Esophagus squamous epithelium (tissue), 5 donors: Measurements from ENCODE around the gene RAB6A. TPM values are rescaled to one million over a fixed set of nuclear protein-coding genes. Genes with fewer than 3 reads are reported as not detected.

ENCODE experiments used
- DNase-seq: peaks from one replicate; lab custom pipeline; 2025; lab: John Stamatoyannopoulos, UW
- H3K27ac ChIP-seq, 4 donors: fragments of 200-600 bp; sonication (generic); one replicate each; pipeline ENCODE4 v1.5.1; 2016 to 2019; ENCODE audit warnings: mild to moderate bottlenecking in 1 of 4
- H3K27me3 ChIP-seq, 4 donors: fragments of 200-600 bp; sonication (generic); 1 replicate in 3 of 4; 2 replicates in 1 of 4; pipeline versions ENCODE4 v1.5.1 to v1.6.0; 2017 to 2021; ENCODE audit warnings: antibody characterized with exemption in 1 of 4
- H3K36me3 ChIP-seq, 3 donors: fragments of 200-600 bp; sonication (generic); one replicate each; pipeline ENCODE4 v1.5.1; 2016 to 2019
- H3K4me1 ChIP-seq, 3 donors: fragments of 200-600 bp; sonication (generic); one replicate each; pipeline ENCODE4 v1.5.1; 2017 to 2019
- H3K4me3 ChIP-seq, 4 donors: fragments of 200-600 bp; sonication (generic); 1 replicate in 3 of 4; 2 replicates in 1 of 4; pipeline ENCODE4 v1.5.1; 2016 to 2019; ENCODE audit warnings: mild to moderate bottlenecking in 2 of 4, moderate library complexity in 1 of 4
- H3K9me3 ChIP-seq, 3 donors: fragments of 200-600 bp; sonication (generic); one replicate each; pipeline ENCODE4 v1.5.1; 2016 to 2019
- POLR2A ChIP-seq, 4 donors: fragments of 450-650 bp; IDR thresholded peaks; one replicate each; pipeline ENCODE4 v1.6.1; 2017; ENCODE audit warnings: antibody characterized with exemption in 4 of 4, mild to moderate bottlenecking in 4 of 4, moderate library complexity in 3 of 4
- WGBS, 2 donors: methylation state at CpG; one replicate each; pipeline ENCODE4 v1.1.5; 2018; 5-methylcytosine and 5-hydroxymethylcytosine counted together
- intact Hi-C: fragments of 100-400 bp; cut with DNase I; formaldehyde crosslinking; loops from one replicate; pipeline ENCODE4 v1.15.0; 2022
- total RNA-seq, 4 donors: library from RNA; depleted of rRNA; stranded (reverse); fragments of >200 nt; gene quantifications; one replicate each; pipeline ENCODE4 v1.1.0, GENCODE V29; 2016
- TF ChIP-seq, protein P1 (sequence below), 6 experiments: fragments of 450-650 bp in 4 of 6; fragments of 200-600 bp in 2 of 6; sonication (generic) in 2 of 6; IDR thresholded peaks; one replicate each; pipeline ENCODE4 v1.5.1; 2016 to 2019; ENCODE audit warnings: antibody characterized with exemption in 6 of 6, mild to moderate bottlenecking in 4 of 6, moderate library complexity in 4 of 6
- donor health status: DM: yes; HTN: yes; CAD: no.

Gene RAB6A
- total RNA-seq, 4 donors from 2014 or later: 115 to 234 (median 161) TPM

DNA sequence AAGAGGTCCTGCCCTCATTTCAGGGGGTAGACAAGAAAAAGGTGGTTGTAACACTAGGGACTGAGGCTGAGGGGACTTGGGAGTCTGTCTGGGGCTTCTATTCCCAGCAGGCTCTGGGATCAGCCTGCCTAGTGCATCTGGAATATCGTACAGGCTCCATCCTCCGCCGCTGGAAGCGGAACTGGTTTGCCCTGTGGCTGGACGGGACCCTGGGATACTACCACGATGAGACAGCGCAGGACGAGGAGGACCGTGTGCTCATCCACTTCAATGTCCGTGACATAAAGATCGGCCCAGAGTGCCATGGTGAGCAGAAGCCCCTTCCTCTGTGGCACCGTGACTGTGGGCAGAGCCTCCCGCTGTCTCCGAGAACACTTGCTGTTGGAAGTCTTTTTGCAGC lies 110.5 kb downstream of the RAB6A start:
- intact Hi-C loops: loop anchor here (10.0 kb wide), 1 partner anchor 246 kb away; no protein-coding TSS in a partner anchor
- Histone ChIP-seq H3K27ac (no peak overlapping the region), H3K4me1 (peaks cover 8 to 16% (median 9%) of the 10 kb centered on the region in 3 donors), H3K27me3 (peaks cover 0 to 23% (median 0%) of the 10 kb centered on the region in 4 donors), H3K9me3 (no peaks in the 10 kb centered on the region), H3K36me3 (no peaks in the 10 kb centered on the region), H3K4me3 (no peak overlapping the region)
- DNase-seq: no peak
- WGBS, 2 donors: 83 to 93% methylated on average over 14 of the region's 14 CpGs
- no peak for TF ChIP-seq POLR2A (IDR thresholded peaks at IDR 0.05)
- TF ChIP-seq, protein P1, sequence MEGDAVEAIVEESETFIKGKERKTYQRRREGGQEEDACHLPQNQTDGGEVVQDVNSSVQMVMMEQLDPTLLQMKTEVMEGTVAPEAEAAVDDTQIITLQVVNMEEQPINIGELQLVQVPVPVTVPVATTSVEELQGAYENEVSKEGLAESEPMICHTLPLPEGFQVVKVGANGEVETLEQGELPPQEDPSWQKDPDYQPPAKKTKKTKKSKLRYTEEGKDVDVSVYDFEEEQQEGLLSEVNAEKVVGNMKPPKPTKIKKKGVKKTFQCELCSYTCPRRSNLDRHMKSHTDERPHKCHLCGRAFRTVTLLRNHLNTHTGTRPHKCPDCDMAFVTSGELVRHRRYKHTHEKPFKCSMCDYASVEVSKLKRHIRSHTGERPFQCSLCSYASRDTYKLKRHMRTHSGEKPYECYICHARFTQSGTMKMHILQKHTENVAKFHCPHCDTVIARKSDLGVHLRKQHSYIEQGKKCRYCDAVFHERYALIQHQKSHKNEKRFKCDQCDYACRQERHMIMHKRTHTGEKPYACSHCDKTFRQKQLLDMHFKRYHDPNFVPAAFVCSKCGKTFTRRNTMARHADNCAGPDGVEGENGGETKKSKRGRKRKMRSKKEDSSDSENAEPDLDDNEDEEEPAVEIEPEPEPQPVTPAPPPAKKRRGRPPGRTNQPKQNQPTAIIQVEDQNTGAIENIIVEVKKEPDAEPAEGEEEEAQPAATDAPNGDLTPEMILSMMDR (IDR thresholded peaks at IDR 0.05): no peak

DNA sequence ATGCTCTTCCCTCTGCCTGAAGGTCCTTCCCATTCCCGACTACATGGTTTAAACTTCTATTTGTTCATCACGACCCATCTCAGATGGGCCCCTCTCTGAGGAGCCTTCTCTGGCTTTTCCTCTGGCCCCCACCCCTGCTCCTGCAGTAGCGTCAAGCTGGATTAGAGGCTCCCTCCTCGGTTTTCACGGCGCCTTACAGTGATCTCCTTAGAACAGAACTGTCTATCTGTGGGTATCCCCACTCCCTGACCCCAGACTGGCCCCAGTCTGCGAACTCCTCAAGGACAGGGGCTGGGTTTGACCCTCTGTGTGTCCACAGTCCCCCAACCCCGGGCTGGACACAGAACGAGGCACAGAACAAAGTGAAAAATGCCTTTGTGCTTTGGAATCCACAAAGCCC lies 111.7 kb downstream of the RAB6A start:
- WGBS, 2 donors: 70 to 82% methylated on average over 7 of the region's 9 CpGs
- H3K27me3 ChIP-seq: peaks cover 0 to 32% (median 0%) of the 10 kb centered on the region in 4 donors
- intact Hi-C loops: no loop called here
- no peaks in the 10 kb centered on the region for H3K9me3 ChIP-seq
- H3K4me1 ChIP-seq: peaks cover 8 to 16% (median 9%) of the 10 kb centered on the region in 3 donors
- H3K27ac ChIP-seq: no peak overlapping the region
- no peak for TF ChIP-seq POLR2A (IDR thresholded peaks at IDR 0.05)
- TF ChIP-seq, protein P1 (IDR thresholded peaks at IDR 0.05): no peak
- no peak for DNase-seq
- no peaks in the 10 kb centered on the region for H3K36me3 ChIP-seq
- no peak overlapping the region for H3K4me3 ChIP-seq

DNA sequence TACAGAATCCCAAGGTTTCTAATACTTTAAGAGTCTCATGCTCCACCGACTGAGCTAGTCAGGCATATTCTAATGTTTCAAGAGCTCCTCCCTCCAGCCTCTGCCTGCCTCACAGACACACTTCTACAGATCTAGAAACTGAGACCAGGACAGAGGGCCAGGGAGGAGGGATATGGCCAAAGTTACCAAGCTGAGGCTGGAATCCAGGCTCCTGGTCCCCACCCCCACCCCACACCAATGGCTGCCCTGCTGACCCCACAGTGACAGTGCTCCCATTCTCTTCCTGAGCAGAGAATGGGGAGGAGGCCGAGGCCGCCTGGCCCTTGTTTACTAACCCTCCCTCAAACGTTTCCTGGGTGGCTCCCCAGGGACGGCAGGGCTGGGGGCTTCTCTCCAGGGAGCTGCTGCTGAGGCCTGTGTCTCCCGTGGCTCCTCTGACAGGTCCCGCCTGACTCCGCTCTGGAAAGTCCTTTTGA lies 112.3 kb downstream of the RAB6A start:
- no peak for TF ChIP-seq POLR2A (IDR thresholded peaks at IDR 0.05)
- TF ChIP-seq, protein P1 (IDR thresholded peaks at IDR 0.05): no peak
- no peak for DNase-seq
- H3K27ac ChIP-seq: no peak overlapping the region
- intact Hi-C loops: no loop called here
- H3K36me3 ChIP-seq: no peaks in the 10 kb centered on the region
- 43 to 70% methylated on average over 1 of the region's 8 CpGs for WGBS, 2 donors
- H3K9me3 ChIP-seq: no peaks in the 10 kb centered on the region
- peaks cover 8 to 16% (median 9%) of the 10 kb centered on the region in 3 donors for H3K4me1 ChIP-seq
- peaks cover 0 to 38% (median 0%) of the 10 kb centered on the region in 4 donors for H3K27me3 ChIP-seq
- H3K4me3 ChIP-seq: no peak overlapping the region

DNA sequence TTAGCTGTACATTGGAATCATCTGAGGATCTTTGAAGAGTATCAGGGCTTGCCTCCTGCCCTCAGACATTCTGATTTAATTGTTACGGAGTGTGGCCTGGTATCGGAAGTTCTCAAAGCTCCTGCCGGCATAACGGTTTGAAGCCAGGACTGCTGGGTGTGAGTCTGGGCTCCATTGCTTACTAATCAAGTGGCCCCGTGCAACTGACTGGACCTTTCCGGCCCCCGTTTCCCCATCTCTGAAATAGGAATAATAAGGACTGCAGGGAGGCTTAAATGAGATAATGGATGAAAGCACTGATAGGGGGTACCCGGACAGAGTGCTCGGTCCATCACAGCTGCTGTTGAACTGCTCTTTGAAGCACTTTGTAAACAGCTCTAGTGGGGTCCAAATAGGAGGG lies 112.8 kb downstream of the RAB6A start:
- no peaks in the 10 kb centered on the region for H3K36me3 ChIP-seq
- intact Hi-C loops: no loop called here
- no peak overlapping the region for H3K27ac ChIP-seq
- TF ChIP-seq, protein P1 (IDR thresholded peaks at IDR 0.05): no peak
- no peak for TF ChIP-seq POLR2A (IDR thresholded peaks at IDR 0.05)
- no peak for DNase-seq
- H3K27me3 ChIP-seq: peaks cover 0 to 38% (median 0%) of the 10 kb centered on the region in 4 donors
- peak overlapping the region in 1 of 4 donors; percentile 59 for H3K4me3 ChIP-seq
- WGBS, 2 donors: 91 to 93% methylated on average over 9 of the region's 9 CpGs
- no peaks in the 10 kb centered on the region for H3K9me3 ChIP-seq
- H3K4me1 ChIP-seq: peaks cover 8 to 16% (median 9%) of the 10 kb centered on the region in 3 donors

DNA sequence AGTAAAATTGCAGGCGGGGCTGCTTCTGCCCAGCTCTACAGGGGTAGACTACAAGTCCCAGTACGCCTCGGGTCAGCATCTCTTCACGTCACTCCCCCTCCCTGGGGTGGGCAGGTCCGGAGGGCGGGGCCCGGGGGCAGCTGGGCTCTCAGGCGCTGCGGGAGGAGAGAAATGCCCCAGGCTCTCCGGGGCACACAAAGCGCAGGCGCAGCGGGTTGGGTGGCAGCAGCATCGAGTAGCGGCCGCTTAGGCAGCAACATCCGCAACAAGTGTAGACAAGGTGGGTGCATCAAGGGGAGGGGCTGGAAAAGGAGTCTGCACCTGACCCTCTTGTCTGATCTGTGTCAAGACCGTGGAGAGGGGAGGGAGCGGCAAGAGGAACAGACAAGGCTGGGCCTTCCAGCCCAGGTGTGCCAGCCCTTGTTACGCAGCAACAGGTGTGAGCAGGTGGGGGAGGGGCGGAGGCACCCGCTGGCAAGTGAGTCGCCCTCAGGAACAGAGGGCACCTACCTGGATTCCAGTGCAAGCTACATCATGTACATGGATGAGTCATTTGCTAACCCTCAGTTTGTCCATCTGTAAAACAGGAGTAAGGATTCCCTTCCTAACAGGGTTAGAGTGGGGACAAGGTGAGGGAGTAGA lies 113.3 kb downstream of the RAB6A start:
- Histone ChIP-seq H3K9me3 (no peaks in the 10 kb centered on the region), H3K4me1 (peaks cover 8 to 16% (median 9%) of the 10 kb centered on the region in 3 donors), H3K36me3 (no peaks in the 10 kb centered on the region), H3K27ac (peak overlapping the region in 1 of 4 donors; percentile 28), H3K4me3 (peak overlapping the region in 3 of 4 donors; percentile 28 to 59 (median 30)), H3K27me3 (peaks cover 0 to 38% (median 0%) of the 10 kb centered on the region in 4 donors)
- TF ChIP-seq, protein P1 (IDR thresholded peaks at IDR 0.05): no peak
- TF ChIP-seq POLR2A (IDR thresholded peaks at IDR 0.05): peak in 1 of 4 donors; percentile 25
- 11 to 14% methylated on average over 10 to 17 of the region's 23 CpGs for WGBS, 2 donors
- intact Hi-C loops: no loop called here
- DNase-seq: peak; percentile 56
